ENCODE data around the gene RGS12. TPM values are rescaled to one million over a fixed set of nuclear protein-coding genes. Genes with fewer than 3 reads are reported as not detected.

Gene RGS12
- total RNA-seq, 3 donors from 2014 or later: 16.4 to 28.9 (median 16.8) TPM

GRCh38 chr4:3269991-3270611, 22.7 kb upstream of the RGS12 start:
- no peak for ATAC-seq
- H3K9me3 ChIP-seq: no peaks in the 10 kb centered on the region
- intact Hi-C loops (cut with DNase I, micrococcal nuclease): no loop called here
- H3K4me3 ChIP-seq: no peak overlapping the region
- H3K36me3 ChIP-seq (ENCODE audit: low read depth): no peaks in the 10 kb centered on the region
- no peak for DNase-seq
- no peak for TF ChIP-seq CTCF (IDR thresholded peaks at IDR 0.05)
- H3K4me1 ChIP-seq (ENCODE audit: low read depth): no peaks in the 10 kb centered on the region

- no peak for DNase-seq
- no peak overlapping the region for H3K4me3 ChIP-seq
- no peaks in the 10 kb centered on the region for H3K9me3 ChIP-seq
- TF ChIP-seq CTCF (IDR thresholded peaks at IDR 0.05): no peak
- no peaks in the 10 kb centered on the region for H3K4me1 ChIP-seq (ENCODE audit: low read depth)
- intact Hi-C loops (cut with DNase I, micrococcal nuclease): no loop called here
- no peaks in the 10 kb centered on the region for H3K36me3 ChIP-seq (ENCODE audit: low read depth)
- no peak for ATAC-seq
Observed at GRCh38 chr4:3271131-3271530, 21.7 kb upstream of the RGS12 start.

GRCh38 chr4:3276986-3277385, 15.8 kb upstream of the RGS12 start:
- TF ChIP-seq CTCF (IDR thresholded peaks at IDR 0.05): no peak
- H3K9me3 ChIP-seq: no peaks in the 10 kb centered on the region
- no peaks in the 10 kb centered on the region for H3K36me3 ChIP-seq (ENCODE audit: low read depth)
- intact Hi-C loops (cut with DNase I, micrococcal nuclease): no loop called here
- DNase-seq: no peak
- H3K4me3 ChIP-seq: no peak overlapping the region
- no peak for ATAC-seq
- no peaks in the 10 kb centered on the region for H3K4me1 ChIP-seq (ENCODE audit: low read depth)

GRCh38 chr4:3280466-3280865, 12.4 kb upstream of the RGS12 start:
- DNase-seq: no peak

GRCh38 chr4:3283483-3283882, 9.3 kb upstream of the RGS12 start:
- intact Hi-C loops (cut with DNase I, micrococcal nuclease): no loop called here
- no peak for TF ChIP-seq CTCF (IDR thresholded peaks at IDR 0.05)
- DNase-seq: no peak

More at GRCh38 chr4:3280466-3280865, 12.4 kb upstream of the RGS12 start:
- intact Hi-C loops (cut with DNase I, micrococcal nuclease): no loop called here
- no peak for ATAC-seq
- H3K9me3 ChIP-seq: no peaks in the 10 kb centered on the region
- H3K4me1 ChIP-seq (ENCODE audit: low read depth): no peaks in the 10 kb centered on the region
- H3K36me3 ChIP-seq (ENCODE audit: low read depth): no peaks in the 10 kb centered on the region
- no peak overlapping the region for H3K4me3 ChIP-seq
- TF ChIP-seq CTCF (IDR thresholded peaks at IDR 0.05): no peak

GRCh38 chr4:3283916-3284315, 8.9 kb upstream of the RGS12 start:
- no peaks in the 10 kb centered on the region for H3K4me1 ChIP-seq (ENCODE audit: low read depth)
- no peak overlapping the region for H3K4me3 ChIP-seq
- intact Hi-C loops (cut with DNase I, micrococcal nuclease): no loop called here
- no peak for ATAC-seq
- TF ChIP-seq CTCF (IDR thresholded peaks at IDR 0.05): no peak
- H3K9me3 ChIP-seq: no peaks in the 10 kb centered on the region
- no peak for DNase-seq
- H3K36me3 ChIP-seq (ENCODE audit: low read depth): no peaks in the 10 kb centered on the region

More at GRCh38 chr4:3283483-3283882, 9.3 kb upstream of the RGS12 start:
- Histone ChIP-seq H3K36me3 (ENCODE audit: low read depth) (no peaks in the 10 kb centered on the region), H3K9me3 (no peaks in the 10 kb centered on the region), H3K4me3 (no peak overlapping the region), H3K4me1 (ENCODE audit: low read depth) (no peaks in the 10 kb centered on the region)
- ATAC-seq: no peak

Measured in mucosa of descending colon (tissue), 3 donors.